ENCODE results near the gene SMIM38.

Gene SMIM38

GRCh38 chr11:69166218-69167115, 10.7 kb downstream of the SMIM38 start:
- Mint-ChIP-seq H3K4me3 (peak overlapping the region; percentile 32), H3K9me3 (peaks cover 6% of the 10 kb centered on the region), H3K27ac (peak overlapping the region; percentile 52), H3K4me1 (peaks cover 8% of the 10 kb centered on the region), H3K27me3 (peaks cover 4% of the 10 kb centered on the region), H3K36me3 (peaks cover 6% of the 10 kb centered on the region)
- ATAC-seq (ENCODE audit: low read depth) (peak; percentile 94), DNase-seq (ENCODE audit: low spot score in 2 of 2) (no peak)

GRCh38 chr11:69167130-69167915, 11.6 kb downstream of the SMIM38 start:
- Mint-ChIP-seq H3K4me3 (no peak overlapping the region), H3K9me3 (peaks cover 6% of the 10 kb centered on the region), H3K36me3 (peaks cover 6% of the 10 kb centered on the region), H3K4me1 (peaks cover 8% of the 10 kb centered on the region), H3K27me3 (peaks cover 4% of the 10 kb centered on the region), H3K27ac (peak overlapping the region; percentile 52)
- DNase-seq (ENCODE audit: low spot score in 2 of 2) (no peak), ATAC-seq (ENCODE audit: low read depth) (no peak)

GRCh38 chr11:69167916-69168691, 12.4 kb downstream of the SMIM38 start:
- no peak for DNase-seq (ENCODE audit: low spot score in 2 of 2)
- Mint-ChIP-seq H3K4me1 (peaks cover 8% of the 10 kb centered on the region), H3K4me3 (no peak overlapping the region), H3K27ac (no peak overlapping the region), H3K9me3 (peaks cover 5% of the 10 kb centered on the region), H3K36me3 (peaks cover 4% of the 10 kb centered on the region), H3K27me3 (peaks cover 4% of the 10 kb centered on the region)
- ATAC-seq (ENCODE audit: low read depth) = no peak

GRCh38 chr11:69169479-69169878, 13.7 kb downstream of the SMIM38 start:
- ATAC-seq (ENCODE audit: low read depth) = no peak
- H3K4me3 Mint-ChIP-seq = no peak overlapping the region
- no peaks in the 10 kb centered on the region for H3K36me3 Mint-ChIP-seq
- H3K27ac Mint-ChIP-seq = no peak overlapping the region
- no peak for DNase-seq (ENCODE audit: low spot score in 2 of 2)
- peaks cover 2% of the 10 kb centered on the region for H3K27me3 Mint-ChIP-seq
- no peaks in the 10 kb centered on the region for H3K9me3 Mint-ChIP-seq
- peaks cover 8% of the 10 kb centered on the region for H3K4me1 Mint-ChIP-seq

- no peaks in the 10 kb centered on the region for H3K36me3 Mint-ChIP-seq
- ATAC-seq (ENCODE audit: low read depth) = no peak
- peaks cover 8% of the 10 kb centered on the region for H3K4me1 Mint-ChIP-seq
- H3K9me3 Mint-ChIP-seq = no peaks in the 10 kb centered on the region
- no peak overlapping the region for H3K27ac Mint-ChIP-seq
- no peak overlapping the region for H3K4me3 Mint-ChIP-seq
- H3K27me3 Mint-ChIP-seq = no peaks in the 10 kb centered on the region
- no peak for DNase-seq (ENCODE audit: low spot score in 2 of 2)
Measured at GRCh38 chr11:69170704-69171103, 15.0 kb downstream of the SMIM38 start.

- Mint-ChIP-seq H3K27me3 (no peaks in the 10 kb centered on the region), H3K4me3 (no peak overlapping the region), H3K4me1 (peaks cover 5% of the 10 kb centered on the region), H3K27ac (no peak overlapping the region), H3K36me3 (no peaks in the 10 kb centered on the region), H3K9me3 (no peaks in the 10 kb centered on the region)
- ATAC-seq (ENCODE audit: low read depth) (no peak), DNase-seq (ENCODE audit: low spot score in 2 of 2) (no peak)
Measured at GRCh38 chr11:69171476-69172240, 15.9 kb downstream of the SMIM38 start.

GRCh38 chr11:69172674-69173073, 16.9 kb downstream of the SMIM38 start:
- DNase-seq (ENCODE audit: low spot score in 2 of 2) = no peak
- H3K9me3 Mint-ChIP-seq = no peaks in the 10 kb centered on the region
- no peak overlapping the region for H3K4me3 Mint-ChIP-seq
- H3K4me1 Mint-ChIP-seq = no peaks in the 10 kb centered on the region
- H3K27me3 Mint-ChIP-seq = no peaks in the 10 kb centered on the region
- no peak for ATAC-seq (ENCODE audit: low read depth)
- no peaks in the 10 kb centered on the region for H3K36me3 Mint-ChIP-seq
- no peak overlapping the region for H3K27ac Mint-ChIP-seq

GRCh38 chr11:69173331-69173730, 17.6 kb downstream of the SMIM38 start:
- ATAC-seq (ENCODE audit: low read depth) (no peak), DNase-seq (ENCODE audit: low spot score in 2 of 2) (no peak)
- H3K9me3 Mint-ChIP-seq = no peaks in the 10 kb centered on the region
- H3K4me3 Mint-ChIP-seq = no peak overlapping the region
- no peaks in the 10 kb centered on the region for H3K36me3 Mint-ChIP-seq
- no peak overlapping the region for H3K27ac Mint-ChIP-seq
- H3K4me1 Mint-ChIP-seq = no peaks in the 10 kb centered on the region
- no peaks in the 10 kb centered on the region for H3K27me3 Mint-ChIP-seq

- Mint-ChIP-seq H3K4me3 (no peak overlapping the region), H3K27me3 (peaks cover 4% of the 10 kb centered on the region), H3K4me1 (no peaks in the 10 kb centered on the region), H3K27ac (no peak overlapping the region), H3K9me3 (no peaks in the 10 kb centered on the region), H3K36me3 (no peaks in the 10 kb centered on the region)
- ATAC-seq (ENCODE audit: low read depth) (no peak), DNase-seq (ENCODE audit: low spot score in 2 of 2) (no peak)
Measured at GRCh38 chr11:69173925-69174581, 18.3 kb downstream of the SMIM38 start.

- Mint-ChIP-seq H3K36me3 (no peaks in the 10 kb centered on the region), H3K4me1 (no peaks in the 10 kb centered on the region), H3K9me3 (no peaks in the 10 kb centered on the region), H3K27me3 (peaks cover 4% of the 10 kb centered on the region), H3K4me3 (no peak overlapping the region), H3K27ac (no peak overlapping the region)
- ATAC-seq (ENCODE audit: low read depth) (no peak), DNase-seq (ENCODE audit: low spot score in 2 of 2) (no peak)
Measured at GRCh38 chr11:69174841-69175240, 19.1 kb downstream of the SMIM38 start.

GRCh38 chr11:69178819-69179482, 23.2 kb downstream of the SMIM38 start:
- no peak for ATAC-seq (ENCODE audit: low read depth)
- no peaks in the 10 kb centered on the region for H3K4me1 Mint-ChIP-seq
- peaks cover 6% of the 10 kb centered on the region for H3K27me3 Mint-ChIP-seq
- H3K9me3 Mint-ChIP-seq = no peaks in the 10 kb centered on the region
- no peak for DNase-seq (ENCODE audit: low spot score in 2 of 2)
- H3K27ac Mint-ChIP-seq = no peak overlapping the region
- no peak overlapping the region for H3K4me3 Mint-ChIP-seq
- no peaks in the 10 kb centered on the region for H3K36me3 Mint-ChIP-seq

- no peak overlapping the region for H3K27ac Mint-ChIP-seq
- H3K36me3 Mint-ChIP-seq = no peaks in the 10 kb centered on the region
- ATAC-seq (ENCODE audit: low read depth) (no peak), DNase-seq (ENCODE audit: low spot score in 2 of 2) (no peak)
- peaks cover 6% of the 10 kb centered on the region for H3K27me3 Mint-ChIP-seq
- H3K4me1 Mint-ChIP-seq = no peaks in the 10 kb centered on the region
- no peaks in the 10 kb centered on the region for H3K9me3 Mint-ChIP-seq
- H3K4me3 Mint-ChIP-seq = no peak overlapping the region
Measured at GRCh38 chr11:69180226-69180625, 24.5 kb downstream of the SMIM38 start.
